GM10266 (cell line): Measurements from ENCODE around the gene ATF6.

Experiments
- DNase-seq: peaks from one replicate; pipeline ENCODE4 v3.0.0; 2012; ENCODE audit errors: extremely low spot score
- TF ChIP-seq, protein P1 (sequence below): IDR thresholded peaks from 2 replicates; pipeline ENCODE4 v1.5.1; 2012; ENCODE audit warnings: mild to moderate bottlenecking, low read depth; ENCODE audit not compliant: control insufficient read depth, insufficient read depth; ENCODE audit errors: missing control alignments

The ATF6 gene

DNA sequence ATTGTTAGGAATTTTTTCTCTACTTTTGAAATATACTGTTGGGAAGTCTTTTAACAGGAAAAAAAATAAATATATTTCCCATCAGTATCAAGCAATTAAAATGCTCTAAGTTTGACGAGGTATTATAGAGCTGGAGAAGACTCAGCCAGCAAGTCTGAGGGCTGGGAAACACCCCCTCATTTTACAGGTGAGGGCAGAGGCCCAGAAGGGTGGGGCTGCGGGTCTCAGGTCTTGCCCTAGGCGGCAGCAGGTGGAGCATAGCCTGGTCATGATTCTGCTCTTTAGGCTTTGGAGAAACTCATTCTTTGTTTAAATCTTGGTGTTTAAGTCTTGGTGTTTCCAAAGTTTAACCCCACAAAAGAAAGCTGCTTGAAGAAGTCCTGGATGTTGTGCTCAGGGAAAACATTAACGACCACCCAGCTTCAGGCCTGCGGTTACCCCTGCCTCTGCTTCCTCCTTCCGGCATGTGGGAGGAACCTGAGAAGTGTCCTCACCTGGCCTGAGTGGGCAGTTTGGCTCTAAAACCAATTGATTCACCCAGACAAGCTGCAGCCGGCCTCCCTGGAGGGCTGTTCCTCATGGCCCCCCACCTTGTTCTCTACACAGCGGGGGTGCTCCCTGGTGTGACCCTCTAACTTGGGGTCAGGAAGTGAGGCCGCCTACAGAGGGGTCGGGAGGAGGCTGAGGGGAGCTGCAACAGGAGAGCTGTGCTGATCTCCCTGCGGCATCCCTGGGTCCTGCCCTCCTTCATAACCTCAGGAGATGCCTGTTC lies 215.8 kb downstream of the ATF6 start:
- no peak for DNase-seq
- TF ChIP-seq, protein P1, sequence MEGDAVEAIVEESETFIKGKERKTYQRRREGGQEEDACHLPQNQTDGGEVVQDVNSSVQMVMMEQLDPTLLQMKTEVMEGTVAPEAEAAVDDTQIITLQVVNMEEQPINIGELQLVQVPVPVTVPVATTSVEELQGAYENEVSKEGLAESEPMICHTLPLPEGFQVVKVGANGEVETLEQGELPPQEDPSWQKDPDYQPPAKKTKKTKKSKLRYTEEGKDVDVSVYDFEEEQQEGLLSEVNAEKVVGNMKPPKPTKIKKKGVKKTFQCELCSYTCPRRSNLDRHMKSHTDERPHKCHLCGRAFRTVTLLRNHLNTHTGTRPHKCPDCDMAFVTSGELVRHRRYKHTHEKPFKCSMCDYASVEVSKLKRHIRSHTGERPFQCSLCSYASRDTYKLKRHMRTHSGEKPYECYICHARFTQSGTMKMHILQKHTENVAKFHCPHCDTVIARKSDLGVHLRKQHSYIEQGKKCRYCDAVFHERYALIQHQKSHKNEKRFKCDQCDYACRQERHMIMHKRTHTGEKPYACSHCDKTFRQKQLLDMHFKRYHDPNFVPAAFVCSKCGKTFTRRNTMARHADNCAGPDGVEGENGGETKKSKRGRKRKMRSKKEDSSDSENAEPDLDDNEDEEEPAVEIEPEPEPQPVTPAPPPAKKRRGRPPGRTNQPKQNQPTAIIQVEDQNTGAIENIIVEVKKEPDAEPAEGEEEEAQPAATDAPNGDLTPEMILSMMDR = no peak

DNA sequence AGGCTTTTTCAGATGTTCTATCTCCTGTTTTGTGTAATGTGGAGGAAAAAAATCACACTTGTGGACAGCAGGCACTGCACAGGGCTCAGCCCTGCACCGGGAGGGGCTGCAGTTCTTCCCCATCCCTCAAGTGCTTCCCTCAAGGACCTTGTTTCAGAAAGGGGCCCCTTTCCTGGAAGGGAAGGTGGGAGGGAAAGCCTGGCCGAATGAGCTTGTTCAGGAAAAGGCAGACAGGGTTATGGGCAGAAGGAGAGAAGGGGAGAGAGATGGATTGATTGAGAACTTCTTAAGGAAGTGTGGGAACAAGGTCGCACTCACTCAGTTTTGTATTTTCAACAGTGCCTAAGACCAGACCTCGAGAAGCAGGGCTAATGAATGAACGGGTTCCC lies 216.4 kb downstream of the ATF6 start:
- TF ChIP-seq, protein P1 = no peak
- no peak for DNase-seq

DNA sequence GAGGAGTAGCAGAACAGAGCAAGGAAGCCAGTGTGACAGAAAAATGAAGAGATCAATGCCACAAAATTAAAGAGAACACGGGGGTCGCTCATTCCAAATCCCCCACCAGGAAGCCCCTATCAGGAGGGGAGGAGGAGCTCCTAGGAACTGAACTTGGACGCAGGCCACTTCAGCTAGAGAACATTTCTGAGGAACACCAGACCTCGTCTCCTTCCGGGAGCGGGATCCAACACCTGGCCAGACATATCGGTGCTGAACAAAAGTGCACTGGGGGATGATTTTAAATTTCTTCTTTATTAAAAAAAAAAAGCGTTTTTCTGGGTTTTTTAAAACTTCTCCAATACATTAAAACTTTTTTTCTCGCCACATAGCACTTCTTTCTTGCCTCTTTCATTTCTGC lies 216.8 kb downstream of the ATF6 start:
- TF ChIP-seq, protein P1 = no peak

DNA sequence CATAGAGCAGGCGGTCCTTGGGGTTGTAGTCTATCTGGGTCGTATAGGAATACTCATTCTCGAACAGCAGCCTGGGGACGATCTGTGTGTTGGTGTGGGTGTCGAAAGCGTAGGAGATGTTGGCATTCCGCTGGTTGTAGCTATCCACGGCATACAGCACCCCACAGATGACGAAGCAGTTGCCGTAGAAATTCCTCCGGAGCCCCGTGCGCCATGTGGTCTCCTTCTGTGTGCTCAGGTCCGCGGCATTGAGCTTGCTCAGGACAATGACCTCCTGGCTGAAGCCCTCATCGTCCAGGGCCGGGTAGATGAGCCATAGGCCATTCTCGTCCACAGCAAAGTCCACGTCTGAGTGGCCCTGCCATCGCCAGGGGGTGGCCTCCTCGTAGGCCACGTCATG lies 217.6 kb downstream of the ATF6 start:
- TF ChIP-seq, protein P1 = no peak

More for the DNA sequence above, 216.8 kb downstream of the ATF6 start:
- no peak for DNase-seq

DNA sequence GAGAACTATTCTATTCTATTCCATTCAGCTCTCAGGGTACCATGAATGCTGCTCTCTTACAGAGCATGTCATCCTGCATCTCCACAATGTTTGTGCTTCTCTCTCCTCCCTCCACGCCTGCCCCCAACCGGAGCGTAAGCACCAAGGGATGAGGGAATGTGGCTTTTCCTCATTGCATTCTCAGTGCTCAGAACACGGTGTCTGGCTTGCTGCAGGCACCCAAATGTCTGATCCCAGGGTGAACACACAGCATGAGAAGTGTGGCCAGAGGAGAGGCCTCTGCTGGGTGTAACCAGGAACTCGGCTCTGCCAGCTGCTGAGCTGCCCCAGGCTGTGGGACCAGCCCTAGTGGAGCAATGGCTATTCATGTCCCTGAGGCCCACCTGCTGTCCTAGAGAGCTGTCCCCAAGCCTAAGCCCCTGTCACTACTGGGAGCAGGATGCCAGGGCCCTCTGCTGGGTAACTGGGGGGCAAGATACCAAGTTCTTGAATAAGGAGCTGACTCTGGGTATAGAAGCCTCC lies 219.2 kb downstream of the ATF6 start:
- TF ChIP-seq, protein P1 = no peak

More for the DNA sequence above, 217.6 kb downstream of the ATF6 start:
- no peak for DNase-seq

DNA sequence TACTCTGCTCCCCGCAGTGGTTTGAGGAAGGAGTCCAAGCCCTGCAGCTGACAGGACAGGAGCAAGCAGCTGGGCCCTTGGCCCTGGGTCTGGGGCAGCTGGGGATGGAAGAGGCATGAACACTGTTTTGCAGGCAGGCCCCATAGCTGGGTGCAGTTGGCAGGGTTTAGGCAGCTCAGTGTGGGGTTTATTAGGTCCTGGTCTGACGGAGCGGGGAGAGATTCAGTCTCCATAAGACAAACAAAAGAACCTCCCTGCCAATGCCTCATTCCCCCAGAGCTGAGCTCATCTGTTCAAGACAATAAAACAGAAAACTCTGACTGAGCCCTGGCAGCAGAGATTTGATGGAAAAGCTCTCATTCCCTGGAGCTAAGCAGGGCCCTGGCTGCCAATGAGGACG lies 220.2 kb downstream of the ATF6 start:
- TF ChIP-seq, protein P1 = no peak
- DNase-seq = no peak

More for the DNA sequence above, 219.2 kb downstream of the ATF6 start:
- no peak for DNase-seq

DNA sequence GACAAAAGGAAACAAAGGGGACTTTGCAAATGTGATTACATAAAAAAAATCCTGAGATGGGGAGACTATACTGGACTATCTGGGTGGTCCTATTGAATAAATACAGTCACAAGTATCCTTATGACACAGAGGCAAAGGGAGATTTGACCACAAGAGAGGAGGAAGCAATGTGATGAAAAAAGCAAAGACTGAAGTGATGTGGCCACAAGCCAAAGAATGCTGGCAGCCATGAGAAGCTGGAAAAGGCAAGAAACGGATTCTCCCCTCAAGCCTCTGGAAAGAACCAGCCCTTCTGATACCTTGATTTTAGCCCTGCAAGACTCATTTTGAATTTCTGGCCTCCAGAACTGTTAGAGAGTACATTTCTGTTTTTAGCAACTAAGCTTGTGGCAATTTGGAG lies 221.2 kb downstream of the ATF6 start:
- no peak for DNase-seq
- TF ChIP-seq, protein P1 = no peak
